Smooth muscle cell (in vitro differentiated cells): Measurements from ENCODE around the gene TMEM273. TPM values are rescaled to one million over a fixed set of nuclear protein-coding genes. Genes with fewer than 3 reads are reported as not detected.

ENCODE experiments used
- DNase-seq: peaks from one replicate; lab custom pipeline; 2025; ENCODE audit not compliant: unreplicated experiment; lab: John Stamatoyannopoulos, UW
- H2AFZ ChIP-seq: fragments of 200-600 bp; sonication (generic); 2 replicates; pipeline ENCODE4 v1.6.0; 2016; ENCODE audit warnings: antibody characterized with exemption, low read depth, mild to moderate bottlenecking
- H3F3A ChIP-seq: fragments of 200-600 bp; sonication (generic); 2 replicates; pipeline ENCODE4 v1.6.0; 2017; ENCODE audit warnings: antibody characterized with exemption, low read depth
- H3K27ac ChIP-seq: fragments of 200-600 bp; sonication (generic); 2 replicates; pipeline ENCODE4 v1.5.1; 2016; ENCODE audit warnings: low read depth, mild to moderate bottlenecking
- H3K27me3 ChIP-seq: fragments of 200-600 bp; sonication (generic); 2 replicates; pipeline ENCODE4 v1.6.1; 2016; ENCODE audit warnings: low read depth, mild to moderate bottlenecking
- H3K36me3 ChIP-seq: fragments of 200-600 bp; sonication (generic); 2 replicates; pipeline ENCODE4 v1.5.1; 2016; ENCODE audit warnings: low read depth
- H3K4me1 ChIP-seq: fragments of 200-600 bp; sonication (generic); 2 replicates; pipeline ENCODE4 v1.5.1; 2016; ENCODE audit warnings: low read depth
- H3K4me2 ChIP-seq: fragments of 200-600 bp; sonication (generic); 2 replicates; pipeline ENCODE4 v1.6.0; 2016; ENCODE audit warnings: mild to moderate bottlenecking
- H3K4me3 ChIP-seq: fragments of 200-600 bp; sonication (generic); 2 replicates; pipeline ENCODE4 v1.5.1; 2016; ENCODE audit warnings: mild to moderate bottlenecking
- H3K79me2 ChIP-seq: fragments of 200-600 bp; sonication (generic); 2 replicates; pipeline ENCODE4 v1.6.0; 2016; ENCODE audit warnings: low read depth, mild to moderate bottlenecking
- H3K9ac ChIP-seq: fragments of 200-600 bp; sonication (generic); 2 replicates; pipeline ENCODE4 v1.6.0; 2016; ENCODE audit warnings: low read depth
- H3K9me3 ChIP-seq: fragments of 200-600 bp; sonication (generic); replicated peaks from 2 replicates; pipeline ENCODE4 v1.5.1; 2016; ENCODE audit warnings: low read depth
- H4K20me1 ChIP-seq: fragments of 200-600 bp; sonication (generic); 2 replicates; pipeline ENCODE4 v1.6.0; 2016; ENCODE audit warnings: low read depth
- WGBS: methylation state at CpG from one replicate; pipeline ENCODE4 v1.1.7; 2016; ENCODE audit warnings: low lambda C conversion rate; 5-methylcytosine and 5-hydroxymethylcytosine counted together
- polyA plus RNA-seq: library from polyadenylated mRNA; unstranded; fragments of >200 nt; fragmentation: Nextera tagmentation; extraction: Ambion mirVana; gene quantifications from 2 replicates; pipeline ENCODE4 v1.2.1, GENCODE V29; 2016
- total RNA-seq: library from RNA; depleted of rRNA; stranded (reverse); fragments of >200 nt; gene quantifications from 2 replicates; pipeline ENCODE4 v1.2.3, GENCODE V29; 2014
- TF ChIP-seq, protein P1 (sequence below): fragments of 200-600 bp; sonication (generic); IDR thresholded peaks from 2 replicates; pipeline ENCODE4 v1.5.1; 2017; ENCODE audit warnings: borderline replicate concordance, mild to moderate bottlenecking, antibody characterized with exemption; ENCODE audit not compliant: insufficient read depth, poor library complexity, severe bottlenecking

Gene TMEM273
- total and polyA plus RNA-seq, 2 experiments from 2014 or later: 0.09 TPM; not detected in 1

DNA sequence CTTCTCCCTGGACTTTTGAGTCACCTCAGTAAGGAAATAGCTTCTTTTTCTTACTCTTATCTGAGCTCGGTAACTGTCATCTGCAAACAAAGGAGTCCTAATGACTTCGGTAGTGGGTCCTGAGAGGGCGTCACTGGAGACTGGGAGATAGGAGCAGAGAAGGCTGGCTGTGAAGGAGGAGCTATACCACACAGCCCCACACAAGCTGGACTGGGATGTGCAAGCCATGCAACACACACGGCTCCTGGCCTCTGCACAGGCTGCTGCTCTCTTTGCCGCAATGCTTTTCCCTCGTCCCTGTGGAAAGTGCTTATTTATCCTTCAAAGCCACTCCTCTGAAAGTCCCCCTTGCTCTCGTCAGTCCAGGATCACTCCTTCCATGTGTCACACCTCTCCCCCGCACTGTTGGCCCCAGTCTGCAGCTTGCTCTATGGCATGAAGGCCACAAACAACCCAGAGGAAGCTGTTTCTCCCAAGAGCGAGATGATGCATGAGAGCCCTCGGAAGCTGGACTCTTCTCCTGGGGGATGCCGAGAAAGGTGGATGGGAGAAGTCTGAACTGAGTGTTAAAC lies 14.9 kb downstream of the TMEM273 start:
- 80% methylated on average over 11 of the region's 11 CpGs for WGBS
- DNase-seq: no peak

DNA sequence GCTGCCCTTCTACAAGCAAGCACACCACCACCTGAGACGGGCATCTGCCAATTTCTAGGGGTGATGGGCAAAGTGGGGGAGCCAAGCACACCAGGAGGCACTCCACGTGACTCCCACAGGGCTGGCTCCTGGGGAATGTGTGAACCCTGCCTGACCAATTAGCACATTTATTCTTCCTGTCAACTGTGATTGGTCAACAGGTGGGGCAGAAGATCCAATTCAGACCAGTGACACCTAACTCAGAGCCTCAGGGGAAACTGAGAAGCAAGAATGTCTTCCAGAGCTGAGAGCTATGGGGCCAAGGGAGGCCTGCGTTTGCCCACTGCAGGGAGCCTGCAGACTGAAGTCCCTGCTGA lies 15.4 kb downstream of the TMEM273 start:
- H3K36me3 ChIP-seq: no peaks in the 10 kb centered on the region
- peaks cover 5% of the 10 kb centered on the region for H3F3A ChIP-seq
- H3K4me2 ChIP-seq: no peak overlapping the region
- no peak overlapping the region for H2AFZ ChIP-seq
- H3K9me3 ChIP-seq: no peaks in the 10 kb centered on the region
- peaks cover 4% of the 10 kb centered on the region for H3K4me1 ChIP-seq
- no peaks in the 10 kb centered on the region for H3K27me3 ChIP-seq
- TF ChIP-seq, protein P1, sequence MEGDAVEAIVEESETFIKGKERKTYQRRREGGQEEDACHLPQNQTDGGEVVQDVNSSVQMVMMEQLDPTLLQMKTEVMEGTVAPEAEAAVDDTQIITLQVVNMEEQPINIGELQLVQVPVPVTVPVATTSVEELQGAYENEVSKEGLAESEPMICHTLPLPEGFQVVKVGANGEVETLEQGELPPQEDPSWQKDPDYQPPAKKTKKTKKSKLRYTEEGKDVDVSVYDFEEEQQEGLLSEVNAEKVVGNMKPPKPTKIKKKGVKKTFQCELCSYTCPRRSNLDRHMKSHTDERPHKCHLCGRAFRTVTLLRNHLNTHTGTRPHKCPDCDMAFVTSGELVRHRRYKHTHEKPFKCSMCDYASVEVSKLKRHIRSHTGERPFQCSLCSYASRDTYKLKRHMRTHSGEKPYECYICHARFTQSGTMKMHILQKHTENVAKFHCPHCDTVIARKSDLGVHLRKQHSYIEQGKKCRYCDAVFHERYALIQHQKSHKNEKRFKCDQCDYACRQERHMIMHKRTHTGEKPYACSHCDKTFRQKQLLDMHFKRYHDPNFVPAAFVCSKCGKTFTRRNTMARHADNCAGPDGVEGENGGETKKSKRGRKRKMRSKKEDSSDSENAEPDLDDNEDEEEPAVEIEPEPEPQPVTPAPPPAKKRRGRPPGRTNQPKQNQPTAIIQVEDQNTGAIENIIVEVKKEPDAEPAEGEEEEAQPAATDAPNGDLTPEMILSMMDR: no peak
- no peaks in the 10 kb centered on the region for H4K20me1 ChIP-seq
- H3K79me2 ChIP-seq: no peaks in the 10 kb centered on the region
- WGBS: 91% methylated on average over 3 of the region's 3 CpGs
- no peak overlapping the region for H3K9ac ChIP-seq
- H3K27ac ChIP-seq: no peak overlapping the region
- no peak overlapping the region for H3K4me3 ChIP-seq
- no peak for DNase-seq

More for the DNA sequence above, 14.9 kb downstream of the TMEM273 start:
- TF ChIP-seq, protein P1: no peak
- peaks cover 4% of the 10 kb centered on the region for H3K4me1 ChIP-seq
- no peaks in the 10 kb centered on the region for H3K79me2 ChIP-seq
- no peak overlapping the region for H3K27ac ChIP-seq
- no peaks in the 10 kb centered on the region for H4K20me1 ChIP-seq
- no peak overlapping the region for H3K4me3 ChIP-seq
- no peaks in the 10 kb centered on the region for H3K36me3 ChIP-seq
- H2AFZ ChIP-seq: no peak overlapping the region
- H3K27me3 ChIP-seq: no peaks in the 10 kb centered on the region
- no peaks in the 10 kb centered on the region for H3K9me3 ChIP-seq
- H3F3A ChIP-seq: peaks cover 5% of the 10 kb centered on the region
- no peak overlapping the region for H3K4me2 ChIP-seq
- H3K9ac ChIP-seq: no peak overlapping the region

DNA sequence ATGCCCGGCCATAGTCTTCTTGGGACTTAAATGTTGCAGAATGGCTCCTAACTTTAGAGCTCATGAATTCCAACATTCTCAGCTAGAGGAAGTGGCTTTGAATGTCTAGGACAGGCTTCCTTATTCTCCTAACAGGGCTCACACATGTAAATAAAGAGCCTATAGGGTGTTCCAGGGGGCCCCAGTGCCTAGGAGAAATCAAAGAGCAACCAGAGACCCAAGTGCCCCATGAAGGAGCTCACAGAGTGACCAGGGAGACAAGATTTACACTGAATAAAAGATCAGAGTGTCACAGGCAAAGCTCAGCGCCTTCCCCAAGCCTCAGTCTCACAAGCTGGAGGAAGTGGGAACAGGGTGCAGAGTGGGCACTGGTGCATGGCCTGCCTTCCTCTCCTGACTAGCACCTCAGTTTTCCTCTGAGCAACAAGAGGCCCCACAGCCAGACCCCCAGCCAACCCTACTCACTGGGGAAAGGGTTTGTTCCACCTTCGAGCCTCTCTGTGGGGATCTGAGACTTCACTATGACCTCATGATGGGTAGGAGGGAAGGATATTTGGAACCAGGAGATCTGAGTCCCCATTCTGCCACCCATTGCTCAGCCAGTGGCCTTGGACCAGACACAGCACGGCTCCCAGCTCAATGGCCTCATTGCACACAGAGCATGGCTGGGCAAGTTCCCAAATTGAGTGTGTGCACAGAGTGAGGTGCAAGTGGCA lies 16.0 kb downstream of the TMEM273 start:
- 92% methylated on average over 4 of the region's 4 CpGs for WGBS
- DNase-seq: no peak
- no peaks in the 10 kb centered on the region for H3K9me3 ChIP-seq
- H3K4me1 ChIP-seq: peaks cover 4% of the 10 kb centered on the region
- no peak overlapping the region for H2AFZ ChIP-seq
- no peak overlapping the region for H3K9ac ChIP-seq
- H3K79me2 ChIP-seq: no peaks in the 10 kb centered on the region
- TF ChIP-seq, protein P1: no peak
- H3F3A ChIP-seq: peaks cover 5% of the 10 kb centered on the region
- no peaks in the 10 kb centered on the region for H4K20me1 ChIP-seq
- H3K4me3 ChIP-seq: no peak overlapping the region
- no peak overlapping the region for H3K4me2 ChIP-seq
- no peaks in the 10 kb centered on the region for H3K36me3 ChIP-seq
- no peak overlapping the region for H3K27ac ChIP-seq
- H3K27me3 ChIP-seq: no peaks in the 10 kb centered on the region
